GM18867 (cell line): Measurements from ENCODE around the gene SCGN.
"Not testable (repeated sequence)": the region's sequence is repeated elsewhere in the genome, so short reads cannot be mapped to it uniquely, and the experiment has no call there.

Experiments
- ATAC-seq: cut with Tn5 transposase; IDR thresholded peaks from one replicate; pipeline ENCODE4 v1.9.1; 2021; ENCODE audit warnings: mild to moderate bottlenecking, moderate library complexity; ENCODE audit not compliant: unreplicated experiment

Gene SCGN

GRCh38 chr6:25717866-25718740, 66.1 kb downstream of the SCGN start:
- no peak for ATAC-seq

- no peak for ATAC-seq
Observed at GRCh38 chr6:25726122-25726911, 74.3 kb downstream of the SCGN start.

GRCh38 chr6:25727028-25727427, 75.0 kb downstream of the SCGN start:
- ATAC-seq, result no peak

DNA sequence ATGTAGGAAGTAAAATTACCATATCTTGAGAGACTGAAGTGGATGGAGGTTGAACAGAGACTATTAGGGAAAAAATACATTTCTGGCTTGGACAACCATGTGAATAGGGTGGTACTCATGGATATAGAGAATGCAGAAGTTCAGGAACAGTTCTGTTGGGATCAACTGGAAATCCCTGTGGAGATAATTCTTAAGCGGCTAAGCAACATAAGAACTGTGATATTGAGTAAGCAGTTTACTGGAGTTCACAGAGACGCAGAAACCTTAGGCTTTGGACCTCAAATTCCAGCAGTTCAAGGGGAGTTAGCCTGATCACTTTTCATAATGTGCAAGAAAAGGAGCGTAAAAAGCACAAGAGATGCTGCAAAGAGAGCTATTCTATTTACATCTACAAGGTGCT, 78.9 kb downstream of the SCGN start:
- ATAC-seq, result no peak

- no peak for ATAC-seq
Observed at GRCh38 chr6:25731721-25732120, 79.7 kb downstream of the SCGN start.

DNA sequence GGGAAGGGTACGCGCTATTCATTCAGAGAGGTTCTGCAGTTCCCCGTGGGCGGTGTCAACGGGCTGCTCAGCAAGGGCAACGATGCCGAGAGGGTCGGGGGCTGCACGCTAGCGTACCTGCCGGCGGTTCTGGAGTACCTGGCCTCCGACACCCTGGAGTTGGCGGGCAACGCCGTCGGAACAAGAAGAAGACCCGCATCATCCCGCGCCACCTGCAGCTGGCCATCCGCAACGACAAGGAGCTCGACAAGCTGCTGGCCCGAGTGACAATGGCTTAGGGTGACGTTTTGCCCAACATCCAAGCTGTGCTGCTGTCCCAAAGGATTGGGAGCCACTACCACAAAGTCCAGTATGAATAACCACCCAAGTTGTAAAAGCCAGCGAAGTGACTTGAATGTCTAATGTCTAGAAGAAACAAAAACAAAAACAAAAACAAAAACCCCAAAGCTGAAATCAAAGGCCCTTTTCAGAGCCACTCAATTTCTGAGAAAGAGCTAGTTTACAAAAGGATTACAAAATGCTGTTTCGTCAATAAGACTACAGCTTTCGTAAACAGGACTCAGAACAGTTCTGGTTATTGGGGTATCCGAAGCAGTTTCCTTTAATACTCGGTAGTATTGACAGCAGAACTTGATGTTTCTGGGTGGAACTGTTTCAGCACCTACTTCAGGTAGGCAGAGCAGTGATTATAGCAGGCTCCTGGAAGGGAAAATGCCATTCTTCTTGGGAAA, 80.6 kb downstream of the SCGN start:
- no peak for ATAC-seq

DNA sequence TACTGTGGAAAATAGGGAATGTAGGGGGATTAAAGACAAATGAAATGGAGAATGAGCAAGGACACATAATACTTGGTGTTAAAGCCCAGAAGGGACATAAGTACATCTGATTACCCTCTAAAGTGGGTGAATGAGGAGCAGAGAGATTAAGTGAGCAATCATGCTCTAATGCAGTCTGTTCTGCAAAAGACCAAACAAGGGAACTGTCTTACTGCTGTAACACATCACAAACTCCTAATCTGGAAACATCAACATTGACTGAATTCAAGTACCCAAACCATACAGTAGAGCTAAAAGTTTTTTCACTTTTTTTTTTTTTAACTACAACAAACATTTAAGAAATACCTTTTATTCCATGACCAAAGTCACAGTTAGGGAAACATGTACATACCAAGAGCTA, 83.2 kb downstream of the SCGN start:
- no peak for ATAC-seq

DNA sequence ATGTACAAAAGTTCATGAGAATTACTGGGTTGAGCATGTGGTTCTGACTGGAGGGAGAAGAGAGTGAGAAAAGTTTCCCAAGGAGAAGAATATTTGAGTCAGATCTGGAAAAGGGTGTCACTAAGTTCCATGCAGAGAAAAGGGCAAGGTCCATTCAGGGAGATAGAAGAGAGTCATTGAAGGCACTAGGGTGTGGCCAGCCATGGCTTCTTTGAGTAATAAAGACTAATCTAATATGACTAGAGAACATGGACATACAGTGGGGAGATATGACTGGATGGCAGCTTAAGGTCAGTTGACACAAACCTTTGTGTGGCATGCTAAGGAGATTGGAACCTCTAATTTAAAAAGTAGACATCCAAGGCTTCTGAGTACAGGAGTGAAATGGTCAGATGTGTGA, 91.9 kb downstream of the SCGN start:
- no peak for ATAC-seq

DNA sequence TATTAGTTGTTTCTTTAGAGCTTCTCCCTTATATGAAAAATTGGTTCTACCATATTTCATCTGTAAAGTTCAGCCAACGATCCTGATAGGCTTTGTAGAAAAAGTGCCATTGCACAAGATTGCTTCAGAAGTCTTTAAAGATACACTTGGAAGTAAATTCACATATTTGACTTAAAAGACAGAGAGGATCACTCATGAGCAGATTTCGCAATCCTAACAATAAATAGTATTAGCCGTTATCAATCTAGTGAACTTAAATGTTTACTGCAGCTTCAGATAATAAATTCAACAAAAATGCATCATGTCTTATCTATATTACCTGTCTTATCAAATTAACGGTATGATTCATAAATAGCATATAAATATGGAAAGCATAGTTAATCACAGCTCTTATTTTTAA, 93.8 kb downstream of the SCGN start:
- ATAC-seq, result no peak

DNA sequence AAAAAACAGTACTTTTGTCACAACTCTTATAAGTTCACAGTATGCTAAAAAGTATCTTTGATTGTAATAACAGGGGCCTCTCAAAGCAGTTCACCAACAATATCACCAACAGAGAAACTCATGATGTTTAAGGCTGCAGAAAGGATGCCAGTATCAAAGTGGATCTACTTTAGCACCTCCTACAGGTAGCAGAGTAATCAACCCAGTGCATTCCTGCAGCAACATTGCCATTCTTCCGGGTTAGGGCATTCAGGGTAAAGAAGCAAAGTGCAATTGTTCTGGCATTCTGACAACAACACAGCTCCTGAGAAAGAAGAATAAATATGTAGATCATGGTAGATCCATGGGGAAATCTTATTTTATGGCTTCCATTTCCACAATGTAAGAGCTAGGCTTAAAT, 95.0 kb downstream of the SCGN start:
- ATAC-seq, result no peak

GRCh38 chr6:25747477-25747876, 95.5 kb downstream of the SCGN start:
- ATAC-seq, result no peak

DNA sequence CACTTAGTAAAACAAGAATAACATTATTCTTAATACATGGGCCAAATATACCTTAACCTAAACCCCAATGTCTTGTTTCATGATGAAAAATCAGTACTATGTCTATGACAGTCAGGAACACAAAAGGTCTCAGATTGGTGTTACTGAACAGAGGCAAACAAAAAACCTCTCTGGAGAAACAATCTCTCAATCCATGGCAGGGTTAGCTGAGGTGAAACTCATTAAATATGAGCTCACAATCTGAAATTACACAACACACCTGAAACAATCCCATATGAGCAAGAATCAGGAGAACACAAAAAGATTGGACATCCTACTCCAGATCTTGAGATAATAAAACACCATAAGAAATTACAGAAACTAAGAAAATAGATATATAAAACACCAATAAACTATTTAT, 96.0 kb downstream of the SCGN start:
- ATAC-seq, result no peak

- ATAC-seq, result not testable (repeated sequence)
Observed at GRCh38 chr6:25748601-25749517, 96.8 kb downstream of the SCGN start.

GRCh38 chr6:25749837-25750236, 97.8 kb downstream of the SCGN start:
- ATAC-seq, result no peak

- ATAC-seq, result no peak
Observed at GRCh38 chr6:25750906-25751305, 98.9 kb downstream of the SCGN start.
